HepG2 (cell line): ENCODE data around the gene ACVRL1. TPM values are rescaled to one million over a fixed set of nuclear protein-coding genes. Genes with fewer than 3 reads are reported as not detected.

ENCODE experiments used
- AFF4 ChIP-seq: sonication (generic); formaldehyde crosslinking; IDR thresholded peaks from 2 replicates; pipeline ENCODE4 v1.4.0; 2020; ENCODE audit warnings: missing genetic modification reagents
- BHLHE40 ChIP-seq: IDR thresholded peaks from 2 replicates; pipeline ENCODE4 v1.6.1; 2011; ENCODE audit warnings: low read length, improper control_type of control experiment
- CAMTA2 ChIP-seq: sonication (generic); formaldehyde crosslinking; IDR thresholded peaks from 2 replicates; pipeline ENCODE4 v1.4.0; 2020; ENCODE audit warnings: mild to moderate bottlenecking, missing genetic modification reagents, borderline replicate concordance
- GFI1 ChIP-seq: sonication (generic); formaldehyde crosslinking; IDR thresholded peaks from 2 replicates; pipeline ENCODE4 v1.5.0; 2020; ENCODE audit warnings: missing genetic modification reagents, mild to moderate bottlenecking, borderline replicate concordance
- GTF2F1 ChIP-seq: fragments of 150-350 bp; IDR thresholded peaks from 2 replicates; pipeline ENCODE4 v1.6.1; 2014; ENCODE audit warnings: low read length
- KLF13 ChIP-seq: sonication (generic); formaldehyde crosslinking; IDR thresholded peaks from 2 replicates; pipeline ENCODE4 v1.4.0; 2020; ENCODE audit warnings: mild to moderate bottlenecking, missing genetic modification reagents
- MAX ChIP-seq: IDR thresholded peaks from 2 replicates; pipeline ENCODE4 v1.6.1; 2012; ENCODE audit warnings: inconsistent platforms
- MED8 ChIP-seq: sonication (generic); formaldehyde crosslinking; IDR thresholded peaks from 2 replicates; pipeline ENCODE4 v1.8.1; 2023; ENCODE audit warnings: mild to moderate bottlenecking, missing genetic modification reagents; ENCODE audit not compliant: insufficient replicate concordance
- NR2F6 ChIP-seq, 2 experiments: IDR thresholded peaks; 2 replicates each; pipeline ENCODE4 v1.6.1; 2016; ENCODE audit warnings: antibody characterized with exemption in 1 of 2, mild to moderate bottlenecking in 1 of 2
- NR3C1 ChIP-seq: sonication (generic); formaldehyde crosslinking; IDR thresholded peaks from 2 replicates; pipeline ENCODE4 v1.4.0; 2020; ENCODE audit warnings: missing genetic modification reagents
- POGZ ChIP-seq: sonication (generic); formaldehyde crosslinking; IDR thresholded peaks from 2 replicates; pipeline ENCODE4 v1.4.0; 2020; ENCODE audit warnings: mild to moderate bottlenecking, missing genetic modification reagents
- RCOR2 ChIP-seq: IDR thresholded peaks from 2 replicates; pipeline ENCODE4 v1.6.1; 2016; ENCODE audit warnings: missing biosample characterization, missing genetic modification reagents
- SIX1 ChIP-seq: sonication (generic); formaldehyde crosslinking; IDR thresholded peaks from 2 replicates; pipeline ENCODE4 v1.4.0; 2020; ENCODE audit warnings: missing genetic modification reagents, borderline replicate concordance
- SOX5 ChIP-seq: IDR thresholded peaks from 2 replicates; pipeline ENCODE4 v1.6.1; 2016; ENCODE audit warnings: borderline replicate concordance
- TBP ChIP-seq: sonication (generic); formaldehyde crosslinking; IDR thresholded peaks from 2 replicates; pipeline ENCODE4 v1.5.0; 2020; ENCODE audit warnings: missing genetic modification reagents
- TCF7L2 ChIP-seq: IDR thresholded peaks from 2 replicates; pipeline ENCODE4 v1.6.1; 2011; ENCODE audit warnings: mild to moderate bottlenecking, low read depth, low read length, moderate library complexity
- TRAFD1 ChIP-seq: sonication (generic); formaldehyde crosslinking; IDR thresholded peaks from 2 replicates; pipeline ENCODE4 v1.5.1; 2020; ENCODE audit warnings: missing genetic modification reagents, mild to moderate bottlenecking, borderline replicate concordance
- TRIM24 ChIP-seq: sonication (generic); formaldehyde crosslinking; IDR thresholded peaks from 2 replicates; pipeline ENCODE4 v1.8.0; 2022; ENCODE audit warnings: mild to moderate bottlenecking, missing genetic modification reagents
- ZBTB10 ChIP-seq: sonication (generic); formaldehyde crosslinking; IDR thresholded peaks from 2 replicates; pipeline ENCODE4 v1.4.0; 2020; ENCODE audit warnings: missing genetic modification reagents, borderline replicate concordance
- ZFP62 ChIP-seq: sonication (generic); formaldehyde crosslinking; IDR thresholded peaks from 2 replicates; pipeline ENCODE4 v1.4.0; 2020; ENCODE audit warnings: missing genetic modification reagents
- ZKSCAN8 ChIP-seq: IDR thresholded peaks from 2 replicates; pipeline ENCODE4 v1.6.1; 2016; ENCODE audit warnings: borderline replicate concordance, missing genetic modification reagents, missing compliant biosample characterization
- ZNF121 ChIP-seq: sonication (generic); formaldehyde crosslinking; IDR thresholded peaks from 2 replicates; pipeline ENCODE4 v1.5.0; 2020; ENCODE audit warnings: mild to moderate bottlenecking, missing genetic modification reagents
- ZNF253 ChIP-seq: sonication (generic); formaldehyde crosslinking; IDR thresholded peaks from 2 replicates; pipeline ENCODE4 v1.8.0; 2022; ENCODE audit warnings: mild to moderate bottlenecking, missing genetic modification reagents, borderline replicate concordance
- ZNF282 ChIP-seq: fragments of 450-650 bp; IDR thresholded peaks from 2 replicates; pipeline ENCODE4 v1.6.1; 2018; ENCODE audit not compliant: partially characterized antibody
- ZNF335 ChIP-seq: sonication (generic); formaldehyde crosslinking; IDR thresholded peaks from 2 replicates; pipeline ENCODE4 v1.4.0; 2020; ENCODE audit warnings: missing genetic modification reagents
- polyA plus RNA-seq, 8 experiments: library from polyadenylated mRNA; depleted of rRNA in 3 of 8; stranded (reverse) in 7 of 8; unstranded in 1 of 8; fragments of >200 nt; fragmentation: Illumina TruSeq in 4 of 8; extraction: Trizol in 4 of 8; gene quantifications; 2 replicates each; pipeline versions ENCODE4 v1.2.1 to v1.2.3, GENCODE V29; 2011 to 2016; ENCODE audit warnings: low read depth in 4 of 8, missing spikeins in 1 of 8, mixed read lengths in 1 of 8; ENCODE audit not compliant: insufficient read depth in 1 of 8
- total RNA-seq, 5 experiments: library from RNA; depleted of rRNA; stranded (reverse); fragments of >200 nt; fragmentation: Illumina TruSeq; extraction: Trizol; gene quantifications; 2 replicates each; pipeline ENCODE4 v1.2.3, GENCODE V29; 2016; ENCODE audit warnings: low read depth in 1 of 5

The ACVRL1 gene
- total and polyA plus RNA-seq, 2 of the 13 experiments (the other 11 are each of a cell fraction or from before 2014, with no cell fraction given): not detected

- TF ChIP-seq NR2F6 (IDR thresholded peaks at IDR 0.05) (peak; percentile 35), NR2F6 (CRISPR knock-in tag; IDR thresholded peaks at IDR 0.05) (peak; percentile 50; the same call in 1 of the 2 replicates), RCOR2 (CRISPR knock-in tag) (peak; percentile 65; the same call in 1 of the 2 replicates), ZNF282 (no peak), ZNF253 (CRISPR knock-in tag) (no peak), NR3C1 (CRISPR knock-in tag) (no peak), MED8 (CRISPR knock-in tag) (no peak), TRIM24 (no peak), BHLHE40 (no peak), GFI1 (CRISPR knock-in tag) (no peak), CAMTA2 (no peak), ZBTB10 (CRISPR knock-in tag) (no peak), TBP (no peak), SIX1 (CRISPR knock-in tag) (no peak), KLF13 (CRISPR knock-in tag) (no peak), ZNF335 (CRISPR knock-in tag) (no peak), POGZ (no peak), TCF7L2 (no peak), ZFP62 (CRISPR knock-in tag) (no peak), AFF4 (CRISPR knock-in tag) (no peak), MAX (no peak), SOX5 (CRISPR knock-in tag) (no peak), GTF2F1 (no peak), TRAFD1 (CRISPR knock-in tag) (no peak), ZKSCAN8 (CRISPR knock-in tag) (0 out of 2 replicates have a peak, but pooled peaks have one; percentile 28), ZNF121 (CRISPR knock-in tag) (peak; percentile 78)
These were observed 65.1 kb downstream of the ACVRL1 start (continued) for GRCh38 chr12:51972422-51972812.
